ENCODE data around the gene USP28.

GRCh38 chr11:113814181-113814580 is 61.2 kb downstream of the USP28 start:
- TF ChIP-seq CTCF (IDR thresholded peaks at IDR 0.05; ENCODE audit: insufficient read depth, low read length) (no peak), POLR2AphosphoS5 (IDR thresholded peaks at IDR 0.05; ENCODE audit: low read depth) (no peak), REST (IDR thresholded peaks at IDR 0.05; ENCODE audit: insufficient replicate concordance, low read depth) (no peak), GABPA (IDR thresholded peaks at IDR 0.05; ENCODE audit: low read depth) (no peak)

All from HL-60 (cell line).